GM12878 (cell line): ENCODE results near the gene AUNIP. TPM values are rescaled to one million over a fixed set of nuclear protein-coding genes. Genes with fewer than 3 reads are reported as not detected.

Source experiments
- ASH2L ChIP-seq: fragments of 300-600, 200-600 bp; sonication (generic); IDR thresholded peaks from 2 replicates; pipeline ENCODE4 v1.6.1; 2017; ENCODE audit warnings: low read depth, mild to moderate bottlenecking, borderline replicate concordance
- ATF7 ChIP-seq: fragments of 450-650 bp; IDR thresholded peaks from 2 replicates; pipeline ENCODE4 v1.6.1; 2016; ENCODE audit warnings: low read depth, mild to moderate bottlenecking
- BCL11A ChIP-seq: IDR thresholded peaks from 2 replicates; pipeline ENCODE4 v1.6.1; 2011; ENCODE audit warnings: low read depth, low read length
- IKZF2 ChIP-seq, 2 experiments: fragments of 450-650 bp; IDR thresholded peaks; 2 replicates each; pipeline ENCODE4 v1.6.1; 2017; ENCODE audit warnings: mild to moderate bottlenecking in 2 of 2, moderate library complexity in 2 of 2
- IRF3 ChIP-seq: fragments of 450-650 bp; IDR thresholded peaks from 2 replicates; pipeline ENCODE4 v1.6.1; 2014; ENCODE audit warnings: mild to moderate bottlenecking
- KLF5 ChIP-seq: fragments of 450-650 bp; IDR thresholded peaks from 2 replicates; pipeline ENCODE4 v1.6.1; 2014; ENCODE audit warnings: mild to moderate bottlenecking; ENCODE audit not compliant: partially characterized antibody
- MLLT1 ChIP-seq: fragments of 450-650 bp; IDR thresholded peaks from 2 replicates; pipeline ENCODE4 v1.6.1; 2016; ENCODE audit warnings: mild to moderate bottlenecking
- NBN ChIP-seq: fragments of 450-650 bp; IDR thresholded peaks from 2 replicates; pipeline ENCODE4 v1.6.1; 2016
- POLR2AphosphoS5 ChIP-seq: IDR thresholded peaks from 2 replicates; pipeline ENCODE4 v1.6.1; 2011; ENCODE audit warnings: mild to moderate bottlenecking, low read length, inconsistent platforms
- SMC3 ChIP-seq: IDR thresholded peaks from 2 replicates; pipeline ENCODE4 v1.6.1; 2011; ENCODE audit warnings: low read length, improper control_type of control experiment, borderline replicate concordance
- SPI1 ChIP-seq: IDR thresholded peaks from 2 replicates; pipeline ENCODE4 v1.6.1; 2011; ENCODE audit warnings: low read depth, mild to moderate bottlenecking, low read length, moderate library complexity, borderline replicate concordance; ENCODE audit not compliant: insufficient read depth
- USF1 ChIP-seq: IDR thresholded peaks from 2 replicates; pipeline ENCODE4 v1.6.1; 2011; ENCODE audit warnings: borderline replicate concordance, low read depth, mild to moderate bottlenecking, moderate library complexity, mixed read lengths, low read length; ENCODE audit not compliant: insufficient read depth; ENCODE audit errors: extremely low read length
- YBX1 ChIP-seq: fragments of 450-650 bp; IDR thresholded peaks from 2 replicates; pipeline ENCODE4 v1.6.1; 2016; ENCODE audit warnings: antibody characterized with exemption
- polyA plus RNA-seq, 11 experiments: library from polyadenylated mRNA; depleted of rRNA in 4 of 11; unstranded in 6 of 11; stranded (reverse) in 5 of 11; fragments of >200 nt; fragmentation: Nextera tagmentation in 4 of 11; fragmentation: Illumina TruSeq in 1 of 11; extraction: Ambion mirVana in 4 of 11; extraction: Trizol in 1 of 11; gene quantifications; 1 replicate in 1 of 11; 2 replicates in 10 of 11; pipeline versions ENCODE4 v1.2.1 to v1.2.3, GENCODE V29; 2011 to 2016; ENCODE audit warnings: inconsistent platforms in 2 of 11, missing spikeins in 2 of 11, low read depth in 1 of 11
- total RNA-seq, 4 experiments: library from RNA; depleted of rRNA in 3 of 4; stranded (reverse); fragments of >200 nt in 3 of 4; fragmentation: Illumina TruSeq in 1 of 4; extraction: Trizol in 1 of 4; gene quantifications; 2 replicates each; pipeline versions ENCODE4 v1.2.1 to v1.2.3, GENCODE V29; 2013 to 2021
- TF ChIP-seq, protein P1 (sequence below): IDR thresholded peaks from 2 replicates; pipeline ENCODE4 v1.6.1; 2012; ENCODE audit warnings: improper control_type of control experiment, low read depth, low read length; ENCODE audit not compliant: insufficient replicate concordance
- TF ChIP-seq, protein P2 (sequence below), 3 experiments: IDR thresholded peaks in 2 of 3; conservative IDR thresholded peaks in 1 of 3; 2 replicates each; pipeline ENCODE4 v1.5.1; 2011; ENCODE audit warnings: low read depth in 3 of 3, low read length in 3 of 3, mild to moderate bottlenecking in 3 of 3, control low read depth in 2 of 3, moderate library complexity in 2 of 3, inconsistent platforms in 1 of 3, mixed read lengths in 1 of 3; ENCODE audit not compliant: control insufficient read depth in 2 of 3, insufficient read depth in 1 of 3; ENCODE audit errors: extremely low read depth in 1 of 3
- TF ChIP-seq, protein P3 (sequence below): fragments of 450-650 bp; IDR thresholded peaks from 2 replicates; pipeline ENCODE4 v1.6.1; 2018; ENCODE audit warnings: borderline replicate concordance, mild to moderate bottlenecking; ENCODE audit not compliant: partially characterized antibody

The AUNIP gene
- total and polyA plus RNA-seq, 10 of the 15 experiments (the other 5 are each of a cell fraction or from before 2014, with no cell fraction given), result 3.9 to 20.0 (median 12.7) TPM

- TF ChIP-seq, protein P1, sequence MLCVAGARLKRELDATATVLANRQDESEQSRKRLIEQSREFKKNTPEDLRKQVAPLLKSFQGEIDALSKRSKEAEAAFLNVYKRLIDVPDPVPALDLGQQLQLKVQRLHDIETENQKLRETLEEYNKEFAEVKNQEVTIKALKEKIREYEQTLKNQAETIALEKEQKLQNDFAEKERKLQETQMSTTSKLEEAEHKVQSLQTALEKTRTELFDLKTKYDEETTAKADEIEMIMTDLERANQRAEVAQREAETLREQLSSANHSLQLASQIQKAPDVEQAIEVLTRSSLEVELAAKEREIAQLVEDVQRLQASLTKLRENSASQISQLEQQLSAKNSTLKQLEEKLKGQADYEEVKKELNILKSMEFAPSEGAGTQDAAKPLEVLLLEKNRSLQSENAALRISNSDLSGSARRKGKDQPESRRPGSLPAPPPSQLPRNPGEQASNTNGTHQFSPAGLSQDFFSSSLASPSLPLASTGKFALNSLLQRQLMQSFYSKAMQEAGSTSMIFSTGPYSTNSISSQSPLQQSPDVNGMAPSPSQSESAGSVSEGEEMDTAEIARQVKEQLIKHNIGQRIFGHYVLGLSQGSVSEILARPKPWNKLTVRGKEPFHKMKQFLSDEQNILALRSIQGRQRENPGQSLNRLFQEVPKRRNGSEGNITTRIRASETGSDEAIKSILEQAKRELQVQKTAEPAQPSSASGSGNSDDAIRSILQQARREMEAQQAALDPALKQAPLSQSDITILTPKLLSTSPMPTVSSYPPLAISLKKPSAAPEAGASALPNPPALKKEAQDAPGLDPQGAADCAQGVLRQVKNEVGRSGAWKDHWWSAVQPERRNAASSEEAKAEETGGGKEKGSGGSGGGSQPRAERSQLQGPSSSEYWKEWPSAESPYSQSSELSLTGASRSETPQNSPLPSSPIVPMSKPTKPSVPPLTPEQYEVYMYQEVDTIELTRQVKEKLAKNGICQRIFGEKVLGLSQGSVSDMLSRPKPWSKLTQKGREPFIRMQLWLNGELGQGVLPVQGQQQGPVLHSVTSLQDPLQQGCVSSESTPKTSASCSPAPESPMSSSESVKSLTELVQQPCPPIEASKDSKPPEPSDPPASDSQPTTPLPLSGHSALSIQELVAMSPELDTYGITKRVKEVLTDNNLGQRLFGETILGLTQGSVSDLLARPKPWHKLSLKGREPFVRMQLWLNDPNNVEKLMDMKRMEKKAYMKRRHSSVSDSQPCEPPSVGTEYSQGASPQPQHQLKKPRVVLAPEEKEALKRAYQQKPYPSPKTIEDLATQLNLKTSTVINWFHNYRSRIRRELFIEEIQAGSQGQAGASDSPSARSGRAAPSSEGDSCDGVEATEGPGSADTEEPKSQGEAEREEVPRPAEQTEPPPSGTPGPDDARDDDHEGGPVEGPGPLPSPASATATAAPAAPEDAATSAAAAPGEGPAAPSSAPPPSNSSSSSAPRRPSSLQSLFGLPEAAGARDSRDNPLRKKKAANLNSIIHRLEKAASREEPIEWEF, result no peak
- TF ChIP-seq ASH2L, result no peak
- TF ChIP-seq, protein P2, sequence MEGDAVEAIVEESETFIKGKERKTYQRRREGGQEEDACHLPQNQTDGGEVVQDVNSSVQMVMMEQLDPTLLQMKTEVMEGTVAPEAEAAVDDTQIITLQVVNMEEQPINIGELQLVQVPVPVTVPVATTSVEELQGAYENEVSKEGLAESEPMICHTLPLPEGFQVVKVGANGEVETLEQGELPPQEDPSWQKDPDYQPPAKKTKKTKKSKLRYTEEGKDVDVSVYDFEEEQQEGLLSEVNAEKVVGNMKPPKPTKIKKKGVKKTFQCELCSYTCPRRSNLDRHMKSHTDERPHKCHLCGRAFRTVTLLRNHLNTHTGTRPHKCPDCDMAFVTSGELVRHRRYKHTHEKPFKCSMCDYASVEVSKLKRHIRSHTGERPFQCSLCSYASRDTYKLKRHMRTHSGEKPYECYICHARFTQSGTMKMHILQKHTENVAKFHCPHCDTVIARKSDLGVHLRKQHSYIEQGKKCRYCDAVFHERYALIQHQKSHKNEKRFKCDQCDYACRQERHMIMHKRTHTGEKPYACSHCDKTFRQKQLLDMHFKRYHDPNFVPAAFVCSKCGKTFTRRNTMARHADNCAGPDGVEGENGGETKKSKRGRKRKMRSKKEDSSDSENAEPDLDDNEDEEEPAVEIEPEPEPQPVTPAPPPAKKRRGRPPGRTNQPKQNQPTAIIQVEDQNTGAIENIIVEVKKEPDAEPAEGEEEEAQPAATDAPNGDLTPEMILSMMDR (IDR thresholded peaks at IDR 0.05 in 2 of 3, conservative IDR thresholded peaks at IDR 0.05 in 1 of 3; ENCODE audit: control insufficient read depth in 2 of 3, extremely low read depth in 1 of 3, insufficient read depth in 1 of 3, low read depth in 3 of 3, low read length in 3 of 3), result peak; percentile 71 to 82 (median 77)
- TF ChIP-seq, protein P3, sequence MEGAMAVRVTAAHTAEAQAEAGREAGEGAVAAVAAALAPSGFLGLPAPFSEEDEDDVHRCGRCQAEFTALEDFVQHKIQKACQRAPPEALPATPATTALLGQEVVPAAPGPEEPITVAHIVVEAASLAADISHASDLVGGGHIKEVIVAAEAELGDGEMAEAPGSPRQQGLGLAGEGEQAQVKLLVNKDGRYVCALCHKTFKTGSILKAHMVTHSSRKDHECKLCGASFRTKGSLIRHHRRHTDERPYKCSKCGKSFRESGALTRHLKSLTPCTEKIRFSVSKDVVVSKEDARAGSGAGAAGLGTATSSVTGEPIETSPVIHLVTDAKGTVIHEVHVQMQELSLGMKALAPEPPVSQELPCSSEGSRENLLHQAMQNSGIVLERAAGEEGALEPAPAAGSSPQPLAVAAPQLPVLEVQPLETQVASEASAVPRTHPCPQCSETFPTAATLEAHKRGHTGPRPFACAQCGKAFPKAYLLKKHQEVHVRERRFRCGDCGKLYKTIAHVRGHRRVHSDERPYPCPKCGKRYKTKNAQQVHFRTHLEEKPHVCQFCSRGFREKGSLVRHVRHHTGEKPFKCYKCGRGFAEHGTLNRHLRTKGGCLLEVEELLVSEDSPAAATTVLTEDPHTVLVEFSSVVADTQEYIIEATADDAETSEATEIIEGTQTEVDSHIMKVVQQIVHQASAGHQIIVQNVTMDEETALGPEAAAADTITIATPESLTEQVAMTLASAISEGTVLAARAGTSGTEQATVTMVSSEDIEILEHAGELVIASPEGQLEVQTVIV, result no peak
- TF ChIP-seq POLR2AphosphoS5, result no peak
- no peak for TF ChIP-seq ATF7
- TF ChIP-seq NBN, result no peak
- no peak for TF ChIP-seq MLLT1
- no peak for TF ChIP-seq SPI1
- TF ChIP-seq YBX1, result no peak
- no peak for TF ChIP-seq USF1
- TF ChIP-seq IRF3, result no peak
- TF ChIP-seq SMC3, result peak; percentile 68
- no peak for TF ChIP-seq KLF5
- TF ChIP-seq BCL11A, result no peak
- TF ChIP-seq IKZF2 (IDR thresholded peaks at IDR 0.05), result peak in 1 of 2 experiments; percentile 35; a peak in 2 of 4 replicates
These were observed 62.3 kb downstream of the AUNIP start (continued) for GRCh38 chr1:25796811-25797458.
